Neuronal stem cell (in vitro differentiated cells): ENCODE measurements around the gene HSPA9.

Source experiments
- DNase-seq: peaks from one replicate; pipeline ENCODE4 v3.0.0-alpha.2; 2013; ENCODE audit warnings: low spot score
- H2AFZ ChIP-seq: one replicate; pipeline ENCODE4 v1.6.1; 2013; ENCODE audit warnings: mild to moderate bottlenecking, low read length, inconsistent platforms
- H2AK5ac ChIP-seq: 2 replicates; pipeline ENCODE4 v1.6.1; 2013; ENCODE audit warnings: low read depth, mild to moderate bottlenecking, inconsistent platforms, low read length, moderate library complexity, mixed read lengths
- H2BK120ac ChIP-seq: 2 replicates; pipeline ENCODE4 v1.6.1; 2013; ENCODE audit warnings: low read depth, mild to moderate bottlenecking, inconsistent platforms, low read length, moderate library complexity, mixed read lengths
- H2BK12ac ChIP-seq: one replicate; pipeline ENCODE4 v1.6.1; 2013; ENCODE audit warnings: low read length, inconsistent platforms
- H2BK15ac ChIP-seq: 2 replicates; pipeline ENCODE4 v1.6.1; 2013; ENCODE audit warnings: mild to moderate bottlenecking, low read length, inconsistent platforms, mixed read lengths
- H2BK5ac ChIP-seq: one replicate; pipeline ENCODE4 v1.6.1; 2013; ENCODE audit warnings: inconsistent platforms, mild to moderate bottlenecking, low read length, moderate library complexity
- H3K14ac ChIP-seq: one replicate; pipeline ENCODE4 v1.6.1; 2013; ENCODE audit warnings: low read length, inconsistent platforms
- H3K18ac ChIP-seq: 2 replicates; pipeline ENCODE4 v1.6.1; 2013; ENCODE audit warnings: low read length, inconsistent platforms
- H3K23ac ChIP-seq: 2 replicates; pipeline ENCODE4 v1.6.1; 2013; ENCODE audit warnings: low read depth, mild to moderate bottlenecking, mixed read lengths, low read length, inconsistent platforms; ENCODE audit not compliant: poor library complexity
- H3K27ac ChIP-seq: replicated peaks from 3 replicates; pipeline ENCODE4 v1.5.1; 2013; ENCODE audit warnings: low read length, inconsistent platforms
- H3K27me3 ChIP-seq, 3 experiments: 2 replicates each; pipeline ENCODE4 v1.6.1; 2013; ENCODE audit warnings: low read length in 3 of 3, mild to moderate bottlenecking in 2 of 3, inconsistent platforms in 1 of 3, low read depth in 1 of 3, mixed read lengths in 1 of 3, moderate library complexity in 1 of 3; ENCODE audit not compliant: control insufficient read depth in 3 of 3, insufficient read depth in 3 of 3
- H3K36me3 ChIP-seq, 2 donors: replicated peaks in 1 of 2; 2 replicates each; pipeline ENCODE4 v1.6.1; 2013; ENCODE audit warnings: low read length in 2 of 2; ENCODE audit not compliant: control insufficient read depth in 2 of 2, insufficient read depth in 2 of 2
- H3K4ac ChIP-seq: 2 replicates; pipeline ENCODE4 v1.6.1; 2013; ENCODE audit warnings: inconsistent platforms, mild to moderate bottlenecking, low read length, moderate library complexity
- H3K4me1 ChIP-seq, 2 donors: 1 replicate in 1 of 2; 2 replicates in 1 of 2; pipeline ENCODE4 v1.6.1; 2013; ENCODE audit warnings: low read length in 2 of 2, low read depth in 1 of 2; ENCODE audit not compliant: control insufficient read depth in 2 of 2, insufficient read depth in 1 of 2
- H3K4me2 ChIP-seq: one replicate; pipeline ENCODE4 v1.6.1; 2013; ENCODE audit warnings: mild to moderate bottlenecking, low read length, inconsistent platforms; ENCODE audit not compliant: insufficient read depth, poor library complexity, severe bottlenecking
- H3K4me3 ChIP-seq, 2 donors: 2 replicates each; pipeline ENCODE4 v1.5.1; 2013; ENCODE audit warnings: low read length in 2 of 2, mild to moderate bottlenecking in 2 of 2, inconsistent platforms in 1 of 2, moderate library complexity in 1 of 2
- H3K79me1 ChIP-seq: one replicate; pipeline ENCODE4 v1.6.1; 2013; ENCODE audit warnings: low read depth, mild to moderate bottlenecking, inconsistent platforms, low read length, moderate library complexity
- H3K9ac ChIP-seq: one replicate; pipeline ENCODE4 v1.6.1; 2013; ENCODE audit warnings: mild to moderate bottlenecking, low read depth, low read length, inconsistent platforms; ENCODE audit not compliant: poor library complexity
- H3K9me3 ChIP-seq, 2 donors: replicated peaks in 1 of 2; 2 replicates each; pipeline versions ENCODE3 to v1.6.1; 2013; ENCODE audit warnings: low read length in 2 of 2, mild to moderate bottlenecking in 2 of 2, inconsistent platforms in 1 of 2, low read depth in 1 of 2, mixed read lengths in 1 of 2, moderate library complexity in 1 of 2; ENCODE audit not compliant: control insufficient read depth in 2 of 2, insufficient read depth in 1 of 2
- H4K8ac ChIP-seq: one replicate; pipeline ENCODE4 v1.6.1; 2013; ENCODE audit warnings: low read depth, mild to moderate bottlenecking, inconsistent platforms, low read length, moderate library complexity
- H4K91ac ChIP-seq: one replicate; pipeline ENCODE4 v1.6.1; 2013; ENCODE audit warnings: low read length, low read depth, mild to moderate bottlenecking, inconsistent platforms; ENCODE audit not compliant: poor library complexity
- WGBS, 2 donors: extraction: QIAGEN DNeasy Blood & Tissue Kit; methylation state at CpG; one replicate each; pipeline ENCODE4 v1.1.7; 2013; ENCODE audit warnings: missing lambda C conversion rate in 2 of 2, mixed read lengths in 1 of 2; ENCODE audit not compliant: insufficient read length in 2 of 2, insufficient replicate concordance in 1 of 2; ENCODE audit errors: extremely low coverage in 2 of 2; 5-methylcytosine and 5-hydroxymethylcytosine counted together

HSPA9 gene

GRCh38 chr5:138582959-138583358 lies 7.8 kb upstream of the HSPA9 start:
- H3K36me3 ChIP-seq: no peaks in the 10 kb centered on the region
- peaks cover 0 to 2% (median 0%) of the 10 kb centered on the region in 3 experiments for H3K27me3 ChIP-seq
- H2BK15ac ChIP-seq: no peak overlapping the region
- no peak overlapping the region for H3K27ac ChIP-seq
- WGBS, 2 donors: no CpG with 5 or more reads among the region's 3 CpGs
- H3K4me3 ChIP-seq: no peak overlapping the region
- H3K14ac ChIP-seq: no peak overlapping the region
- no peaks in the 10 kb centered on the region for H3K79me1 ChIP-seq
- no peak overlapping the region for H3K23ac ChIP-seq
- H4K8ac ChIP-seq: no peak overlapping the region
- no peak overlapping the region for H2BK120ac ChIP-seq
- H3K4ac ChIP-seq: no peak overlapping the region
- no peak overlapping the region for H2AFZ ChIP-seq
- no peak overlapping the region for H2BK12ac ChIP-seq
- H3K4me2 ChIP-seq: no peak overlapping the region
- no peak overlapping the region for H2BK5ac ChIP-seq
- H3K18ac ChIP-seq: no peak overlapping the region
- H3K4me1 ChIP-seq: no peaks in the 10 kb centered on the region
- no peak overlapping the region for H4K91ac ChIP-seq
- DNase-seq: no peak
- H3K9me3 ChIP-seq: no peaks in the 10 kb centered on the region
- no peak overlapping the region for H2AK5ac ChIP-seq
- no peak overlapping the region for H3K9ac ChIP-seq

GRCh38 chr5:138580777-138581176 lies 5.6 kb upstream of the HSPA9 start:
- H3K23ac ChIP-seq: no peak overlapping the region
- H3K18ac ChIP-seq: no peak overlapping the region
- H3K27me3 ChIP-seq: peaks cover 0 to 2% (median 0%) of the 10 kb centered on the region in 3 experiments
- H3K9ac ChIP-seq: no peak overlapping the region
- no peak overlapping the region for H2BK12ac ChIP-seq
- no peak for DNase-seq
- no peak overlapping the region for H3K27ac ChIP-seq
- no peak overlapping the region for H2BK120ac ChIP-seq
- H3K4me2 ChIP-seq: no peak overlapping the region
- H3K36me3 ChIP-seq: no peaks in the 10 kb centered on the region
- no peak overlapping the region for H2AFZ ChIP-seq
- no peak overlapping the region for H2BK5ac ChIP-seq
- no peaks in the 10 kb centered on the region for H3K79me1 ChIP-seq
- H4K91ac ChIP-seq: no peak overlapping the region
- no peak overlapping the region for H3K14ac ChIP-seq
- H3K4me1 ChIP-seq: peaks cover 0 to 2% of the 10 kb centered on the region in 2 donors
- no peak overlapping the region for H2AK5ac ChIP-seq
- H2BK15ac ChIP-seq: no peak overlapping the region
- no peak overlapping the region for H4K8ac ChIP-seq
- no peak overlapping the region for H3K4ac ChIP-seq
- H3K9me3 ChIP-seq: no peaks in the 10 kb centered on the region
- no peak overlapping the region for H3K4me3 ChIP-seq

GRCh38 chr5:138580001-138580400 lies 4.8 kb upstream of the HSPA9 start:
- H3K9me3 ChIP-seq: no peaks in the 10 kb centered on the region
- H3K79me1 ChIP-seq: no peaks in the 10 kb centered on the region

GRCh38 chr5:138579517-138579863 lies 4.3 kb upstream of the HSPA9 start:
- Histone ChIP-seq H3K4me3 (no peak overlapping the region), H3K4me1 (peaks cover 0 to 4% of the 10 kb centered on the region in 2 donors), H4K8ac (no peak overlapping the region), H3K18ac (no peak overlapping the region), H2BK12ac (no peak overlapping the region), H2BK15ac (no peak overlapping the region), H3K27ac (no peak overlapping the region), H3K23ac (no peak overlapping the region), H3K9ac (no peak overlapping the region), H3K4me2 (no peak overlapping the region), H4K91ac (no peak overlapping the region), H2BK5ac (no peak overlapping the region), H2BK120ac (no peak overlapping the region), H3K9me3 (no peaks in the 10 kb centered on the region), H3K4ac (no peak overlapping the region), H2AK5ac (no peak overlapping the region), H3K36me3 (no peaks in the 10 kb centered on the region), H2AFZ (peak overlapping the region; percentile 39), H3K79me1 (no peaks in the 10 kb centered on the region), H3K27me3 (peaks cover 0 to 2% (median 0%) of the 10 kb centered on the region in 3 experiments), H3K14ac (no peak overlapping the region)
- WGBS, 2 donors: no CpG with 5 or more reads among the region's 2 CpGs
- no peak for DNase-seq

More at GRCh38 chr5:138580001-138580400, 4.8 kb upstream of the HSPA9 start:
- Histone ChIP-seq H3K27me3 (peaks cover 0 to 2% (median 0%) of the 10 kb centered on the region in 3 experiments), H3K4me3 (no peak overlapping the region), H3K23ac (no peak overlapping the region), H2BK5ac (no peak overlapping the region), H2BK120ac (no peak overlapping the region), H3K14ac (no peak overlapping the region), H3K4ac (no peak overlapping the region), H3K18ac (no peak overlapping the region), H4K91ac (no peak overlapping the region), H3K36me3 (no peaks in the 10 kb centered on the region), H2BK12ac (no peak overlapping the region), H3K4me1 (peaks cover 0 to 2% of the 10 kb centered on the region in 2 donors), H4K8ac (no peak overlapping the region), H2BK15ac (no peak overlapping the region), H3K27ac (no peak overlapping the region), H3K9ac (no peak overlapping the region), H3K4me2 (no peak overlapping the region), H2AFZ (no peak overlapping the region), H2AK5ac (no peak overlapping the region)
- no peak for DNase-seq
- WGBS, 2 donors: no CpG with 5 or more reads among the region's 2 CpGs
